ENCODE results near the gene CYP27A1.
"Not testable (repeated sequence)": the region's sequence is repeated elsewhere in the genome, so short reads cannot be mapped to it uniquely, and the experiment has no call there.

CYP27A1 gene

DNA sequence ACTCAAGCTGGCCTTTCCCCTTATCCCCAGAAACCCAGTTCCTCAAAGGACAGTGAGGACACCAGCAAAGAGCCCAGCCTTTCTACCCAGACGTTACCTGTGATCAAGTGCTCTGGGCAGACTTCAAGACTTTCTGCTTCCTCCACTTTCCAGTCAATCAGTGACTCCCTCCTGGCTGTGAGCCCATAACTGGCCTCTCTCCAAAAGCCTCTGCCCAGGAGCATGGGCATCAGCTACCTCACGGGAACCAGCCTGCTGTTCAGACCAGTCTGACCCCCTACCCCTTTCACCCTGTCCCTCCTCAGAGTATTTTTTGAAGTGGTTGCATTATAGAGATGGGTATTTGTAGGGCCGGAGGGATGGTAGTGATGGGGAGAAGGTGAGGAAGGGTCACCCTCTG lies 27.7 kb upstream of the CYP27A1 start:
- TF ChIP-seq POLR2A (IDR thresholded peaks at IDR 0.05; ENCODE audit: low read length) (no peak), GATA1 (IDR thresholded peaks at IDR 0.05; ENCODE audit: low read depth, low read length) (no peak)
- DNase-seq = no peak

DNA sequence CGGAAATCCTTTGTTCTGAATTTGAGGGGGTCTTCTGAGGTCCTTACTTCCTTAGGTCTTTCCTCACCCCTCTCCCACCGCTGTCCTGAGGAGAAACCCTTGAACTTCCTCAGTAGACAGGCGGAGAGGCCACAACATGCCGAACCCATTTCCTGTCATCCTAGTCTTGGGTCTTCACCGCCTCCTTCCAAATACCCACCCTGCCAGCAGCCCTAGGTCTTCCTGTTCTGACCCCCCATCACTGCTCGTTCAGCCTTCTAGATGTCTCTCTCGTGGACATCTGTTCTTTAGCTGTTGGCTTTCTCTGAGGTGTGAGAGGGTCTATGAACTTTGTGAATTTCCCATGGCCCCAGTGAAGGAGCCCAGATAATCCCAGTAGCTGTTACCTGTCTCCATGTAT lies 27.2 kb upstream of the CYP27A1 start:
- DNase-seq = no peak
- TF ChIP-seq GATA1 (IDR thresholded peaks at IDR 0.05; ENCODE audit: low read depth, low read length) (no peak), POLR2A (IDR thresholded peaks at IDR 0.05; ENCODE audit: low read length) (no peak)

DNA sequence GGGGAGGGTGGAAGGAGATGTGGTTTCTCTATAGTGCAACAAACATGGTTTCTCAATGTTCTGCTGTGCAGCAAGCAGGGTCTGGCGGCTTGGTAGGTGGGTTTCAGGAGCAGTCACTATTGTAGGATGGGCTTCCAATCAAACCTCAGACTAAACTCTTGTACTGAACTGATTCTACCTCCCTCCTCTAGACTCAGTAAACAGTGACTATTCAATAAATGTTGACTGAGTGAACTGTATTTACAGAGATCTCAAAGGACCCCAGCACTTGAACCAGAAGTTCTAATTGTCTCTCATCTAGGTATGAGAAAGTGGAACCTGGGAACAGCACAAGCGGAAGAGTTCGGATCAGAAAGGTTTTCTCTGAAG lies 26.8 kb upstream of the CYP27A1 start:
- no peak for DNase-seq
- TF ChIP-seq GATA1 (IDR thresholded peaks at IDR 0.05; ENCODE audit: low read depth, low read length) (no peak), POLR2A (IDR thresholded peaks at IDR 0.05; ENCODE audit: low read length) (no peak)

DNA sequence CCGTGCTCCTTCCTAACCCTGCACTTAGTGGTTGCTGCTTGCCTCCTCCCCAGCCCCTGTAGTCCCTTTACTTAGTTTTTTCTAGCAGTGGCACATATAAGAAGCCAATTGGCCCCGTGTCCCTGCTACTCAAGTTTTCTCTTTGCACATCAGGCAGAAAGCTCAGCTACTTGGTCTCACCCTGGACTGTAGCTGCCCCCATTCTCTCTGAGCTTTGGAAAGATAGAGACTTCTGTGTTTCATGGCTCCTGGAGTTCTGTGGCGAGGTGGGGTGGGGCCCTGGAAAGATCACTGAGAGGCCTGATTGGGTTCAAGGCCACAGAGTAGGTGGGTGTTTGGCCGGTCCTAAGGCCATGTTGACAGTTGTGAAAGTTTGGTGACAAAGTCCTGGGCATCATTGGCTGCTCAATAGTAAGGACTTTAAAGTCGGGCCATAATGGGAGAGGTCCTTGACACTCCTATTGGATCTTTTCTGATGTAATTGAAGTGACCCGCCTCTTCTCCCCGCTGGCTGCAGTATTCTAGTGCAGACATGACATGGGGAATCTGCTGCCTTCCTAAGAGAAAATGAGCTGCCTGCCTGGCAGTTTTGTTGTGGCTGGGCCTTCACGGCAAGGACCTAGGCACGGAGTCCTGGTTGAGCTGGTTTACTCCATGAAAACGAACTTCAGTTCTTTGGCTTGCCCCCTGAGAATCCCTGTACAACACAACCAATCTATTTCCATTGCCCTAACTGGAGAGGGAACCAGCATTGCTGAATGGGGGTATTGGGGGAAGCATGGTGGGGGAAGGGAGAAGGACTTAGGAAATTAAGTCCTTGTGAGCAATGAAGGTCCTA lies 26.2 kb upstream of the CYP27A1 start:
- no peak for DNase-seq
- TF ChIP-seq POLR2A (IDR thresholded peaks at IDR 0.05; ENCODE audit: low read length) = no peak
- TF ChIP-seq GATA1 (IDR thresholded peaks at IDR 0.05; ENCODE audit: low read depth, low read length) = no peak

DNA sequence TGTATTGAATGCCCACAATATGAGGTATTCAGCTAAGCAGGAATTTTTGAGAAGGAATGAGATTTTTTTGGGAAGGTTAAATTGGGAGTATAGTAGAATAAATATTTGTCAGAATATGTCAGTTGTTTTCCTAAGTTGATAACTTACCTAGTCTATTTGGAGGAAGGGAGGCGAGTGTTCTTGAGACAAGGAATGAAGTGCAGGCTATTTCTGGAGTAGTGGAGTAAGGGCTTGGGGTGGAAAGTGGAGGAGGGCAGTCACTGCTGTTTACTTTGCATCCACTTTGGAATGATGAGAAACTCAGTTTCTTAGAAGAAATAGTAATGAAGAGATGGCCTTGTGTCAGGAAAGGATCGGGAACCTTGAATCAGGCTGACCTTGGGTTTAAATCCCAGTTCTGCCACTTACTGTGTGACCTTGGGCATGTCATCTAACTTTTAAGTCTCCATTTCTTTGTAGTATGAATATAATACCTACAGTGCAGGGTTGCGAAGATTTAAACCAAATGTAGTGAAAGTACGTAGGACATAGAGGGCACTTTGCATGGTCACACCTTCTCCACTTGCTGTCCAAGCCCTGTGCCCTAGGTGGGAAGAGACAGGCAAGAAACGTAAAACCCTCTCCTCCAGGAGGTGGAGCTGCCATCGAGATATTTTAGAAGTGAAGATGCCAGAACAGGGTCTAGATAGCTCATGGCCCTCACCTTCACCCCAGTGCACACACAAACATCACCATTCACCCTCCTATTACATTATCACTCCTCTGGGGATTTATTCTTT lies 25.2 kb upstream of the CYP27A1 start:
- TF ChIP-seq POLR2A (IDR thresholded peaks at IDR 0.05; ENCODE audit: low read length) = no peak
- TF ChIP-seq GATA1 (IDR thresholded peaks at IDR 0.05; ENCODE audit: low read depth, low read length) = no peak
- no peak for DNase-seq

DNA sequence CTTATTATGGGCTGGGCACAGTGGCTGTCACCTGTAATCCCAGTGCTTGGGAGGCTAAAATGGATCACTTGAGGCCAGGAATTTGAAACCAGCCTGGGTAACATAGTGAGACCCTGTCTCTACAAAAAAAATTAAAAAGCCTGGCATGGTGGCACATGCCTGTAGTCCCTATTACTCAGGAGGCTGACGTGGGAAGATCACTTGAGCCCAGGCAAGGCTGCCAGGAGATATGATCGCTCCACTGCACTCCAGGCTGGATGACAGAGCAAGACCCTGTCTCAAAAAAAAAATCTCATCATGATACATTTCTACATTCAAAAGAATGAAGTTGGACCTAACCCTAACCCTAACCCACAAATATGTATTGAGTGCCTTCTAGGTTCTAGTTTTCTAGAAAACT lies 20.2 kb upstream of the CYP27A1 start:
- no peak for TF ChIP-seq GATA1 (IDR thresholded peaks at IDR 0.05; ENCODE audit: low read depth, low read length)
- TF ChIP-seq POLR2A (IDR thresholded peaks at IDR 0.05; ENCODE audit: low read length) = no peak
- no peak for DNase-seq

DNA sequence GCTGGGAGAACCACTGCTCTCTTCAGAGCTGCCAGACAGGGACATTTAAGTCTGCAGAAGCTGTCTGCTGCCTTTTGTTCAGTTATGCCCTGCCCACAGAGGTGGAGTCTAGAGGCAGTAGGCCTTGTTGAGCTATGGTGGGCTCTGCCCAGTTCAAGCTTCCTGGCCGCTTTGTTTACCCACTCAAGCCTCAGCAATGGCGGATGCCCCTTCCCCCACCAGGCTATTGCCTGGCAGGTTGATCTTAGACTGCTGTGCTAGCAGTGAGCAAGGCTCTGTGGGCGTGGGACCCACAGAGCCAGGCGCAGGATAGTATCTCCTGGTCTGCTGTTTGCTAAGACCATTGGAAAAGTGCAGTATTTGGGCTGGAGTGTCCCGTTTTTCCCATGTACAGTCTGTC lies 9.2 kb upstream of the CYP27A1 start:
- not testable (repeated sequence) for DNase-seq

DNA sequence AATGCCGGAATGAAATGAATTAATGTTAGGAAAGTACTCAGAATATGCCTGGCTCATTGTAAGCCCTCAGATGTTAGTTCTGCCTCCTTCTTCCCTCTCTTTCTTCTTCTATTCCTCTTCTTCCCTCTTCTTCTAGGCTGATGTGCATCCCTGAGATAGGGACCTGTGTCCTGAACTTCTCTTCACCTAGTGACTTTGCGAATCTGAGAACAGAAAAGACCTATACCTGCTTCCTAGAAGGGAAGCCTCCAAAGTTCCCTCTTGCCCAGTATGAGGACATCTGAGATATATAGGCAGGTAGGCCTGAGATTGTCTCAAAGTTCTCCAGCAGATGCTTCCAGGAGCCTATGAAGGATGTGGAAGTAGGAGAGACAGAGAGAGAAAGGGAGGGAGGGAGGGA lies 8.1 kb upstream of the CYP27A1 start:
- DNase-seq = no peak
- TF ChIP-seq GATA1 (IDR thresholded peaks at IDR 0.05; ENCODE audit: low read depth, low read length) (no peak), POLR2A (IDR thresholded peaks at IDR 0.05; ENCODE audit: low read length) (no peak)

DNA sequence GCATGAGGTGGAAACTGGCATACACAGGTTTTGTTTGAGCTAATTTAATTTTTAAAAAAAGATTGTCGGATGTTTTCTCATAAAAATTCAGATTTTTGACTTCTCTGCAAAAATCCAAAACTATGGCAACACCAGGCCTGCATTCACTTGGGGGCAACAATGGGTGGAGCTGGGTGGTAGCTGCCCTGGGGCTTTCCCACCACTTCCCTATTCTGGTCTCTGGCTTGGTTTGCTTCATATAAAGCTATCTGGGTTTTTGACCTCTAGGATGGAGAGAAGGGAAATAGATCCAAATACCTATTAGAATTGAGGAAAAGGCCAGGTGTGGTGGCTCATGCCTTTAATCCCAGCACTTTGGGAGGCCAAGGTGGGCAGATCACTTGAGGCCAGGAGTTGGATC lies 5.5 kb upstream of the CYP27A1 start:
- no peak for DNase-seq
- TF ChIP-seq GATA1 (IDR thresholded peaks at IDR 0.05; ENCODE audit: low read depth, low read length) (no peak), POLR2A (IDR thresholded peaks at IDR 0.05; ENCODE audit: low read length) (no peak)

DNA sequence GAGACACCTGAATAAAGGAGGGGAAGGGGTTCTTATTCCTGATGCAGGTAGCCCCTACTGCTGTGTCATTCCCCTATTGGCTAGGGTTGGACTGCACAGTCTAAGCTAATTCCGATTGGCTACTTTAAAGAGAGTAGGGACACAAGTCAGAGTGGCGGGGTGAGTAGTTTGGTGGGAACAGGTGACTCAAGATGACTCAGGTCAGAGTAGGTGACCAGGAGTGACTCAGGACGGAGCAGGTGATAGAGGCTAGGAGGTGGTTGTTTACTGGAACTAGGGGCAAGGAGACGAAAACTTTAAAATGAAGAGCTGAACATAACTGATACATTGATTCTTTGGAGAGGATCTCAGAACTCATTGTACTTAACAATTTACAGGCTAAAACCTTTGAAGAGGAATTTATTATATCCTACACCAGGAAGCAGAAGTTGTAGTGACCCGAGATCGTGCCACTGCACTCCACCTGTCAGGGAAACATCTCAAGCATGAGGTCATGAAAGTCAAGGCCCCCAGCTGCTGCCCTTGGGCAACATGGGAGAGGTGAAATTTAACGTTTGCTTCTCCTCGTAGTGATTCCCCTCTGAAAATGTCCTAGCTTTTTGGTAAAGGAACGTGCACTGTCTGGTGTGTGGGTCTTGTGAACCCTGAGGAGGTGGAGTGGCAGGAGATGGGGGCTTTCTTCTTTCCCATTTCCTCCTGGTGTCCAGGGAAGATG lies 4.5 kb upstream of the CYP27A1 start:
- no peak for TF ChIP-seq POLR2A (IDR thresholded peaks at IDR 0.05; ENCODE audit: low read length)
- TF ChIP-seq GATA1 (IDR thresholded peaks at IDR 0.05; ENCODE audit: low read depth, low read length) = no peak
- no peak for DNase-seq

DNA sequence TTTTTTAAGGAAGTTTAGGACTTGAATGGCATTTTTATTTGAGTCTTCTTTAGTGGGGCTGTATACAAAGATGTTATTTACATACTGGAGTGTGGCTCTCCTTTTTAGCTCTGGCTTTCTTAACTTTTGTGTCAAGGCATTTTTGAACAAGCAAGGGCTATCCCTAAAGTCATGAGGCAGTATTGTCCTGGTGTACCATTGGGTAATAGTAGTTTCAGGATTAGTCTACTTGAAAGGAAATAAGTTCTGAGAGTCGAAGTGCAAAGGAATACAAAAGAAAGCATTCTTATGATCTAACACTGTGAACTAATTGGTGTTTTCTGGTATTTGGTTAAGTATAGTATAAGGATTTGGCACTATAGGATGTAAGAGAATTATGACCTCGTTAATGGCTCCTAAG lies 1.9 kb upstream of the CYP27A1 start:
- DNase-seq = no peak
- no peak for TF ChIP-seq GATA1 (IDR thresholded peaks at IDR 0.05; ENCODE audit: low read depth, low read length)
- TF ChIP-seq POLR2A (IDR thresholded peaks at IDR 0.05; ENCODE audit: low read length) = no peak

DNA sequence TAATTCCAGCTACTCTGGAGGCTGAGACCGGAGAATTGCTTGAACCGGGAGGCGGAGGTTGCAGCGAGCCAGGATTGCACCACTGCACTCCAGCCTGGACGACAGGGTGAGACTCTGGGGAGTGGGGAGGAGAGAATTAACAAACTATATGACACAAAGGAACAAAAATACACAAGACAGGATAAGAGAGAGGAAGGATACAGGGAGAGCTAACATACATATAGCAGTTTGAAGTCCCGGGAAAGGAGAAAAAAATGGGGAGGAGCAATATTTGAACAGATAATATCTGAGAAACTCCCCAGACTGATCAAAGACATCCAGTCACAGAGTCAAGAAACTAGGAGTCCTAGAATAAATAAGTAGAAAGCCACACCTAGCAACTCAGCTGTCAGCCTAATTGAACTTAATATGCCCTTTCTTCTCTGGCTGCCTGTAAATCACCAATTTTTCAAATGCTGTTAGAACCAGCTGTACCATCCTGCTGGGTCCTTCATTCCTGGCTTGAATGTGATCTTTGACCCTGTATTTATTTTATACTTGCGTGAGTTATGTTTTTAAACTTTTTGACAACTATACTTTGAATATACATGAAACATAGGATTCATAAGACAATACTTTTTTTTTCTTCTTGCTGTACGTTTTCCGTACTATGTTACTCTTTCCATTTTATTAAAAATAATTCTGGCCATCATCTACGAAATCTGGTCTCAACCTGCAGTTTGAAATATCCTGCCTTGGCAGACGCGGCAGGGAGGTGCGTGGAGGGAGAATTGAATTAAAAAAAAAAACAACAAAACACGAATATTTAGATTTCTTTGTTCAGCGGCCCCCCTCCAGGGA lies 876 bp upstream of the CYP27A1 start:
- no peak for TF ChIP-seq GATA1 (IDR thresholded peaks at IDR 0.05; ENCODE audit: low read depth, low read length)
- TF ChIP-seq POLR2A (IDR thresholded peaks at IDR 0.05; ENCODE audit: low read length) = no peak
- no peak for DNase-seq

DNA sequence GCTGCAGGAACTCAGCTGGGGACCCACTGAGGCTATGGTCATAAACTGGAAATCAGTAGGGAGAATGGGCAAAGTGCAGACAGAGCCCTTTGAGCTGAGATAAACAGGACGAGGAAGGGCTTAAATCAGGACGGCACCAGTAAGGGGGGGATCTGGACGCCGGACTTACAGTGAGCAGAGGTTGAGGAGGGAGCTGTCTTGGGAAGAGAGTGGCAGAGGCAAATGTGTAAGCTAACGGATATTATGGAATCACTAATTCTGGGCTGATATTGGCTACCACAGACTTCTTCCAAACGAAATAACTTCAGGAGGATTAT lies 539 bp downstream of the CYP27A1 start:
- TF ChIP-seq GATA1 (IDR thresholded peaks at IDR 0.05; ENCODE audit: low read depth, low read length) = no peak
- TF ChIP-seq POLR2A (IDR thresholded peaks at IDR 0.05; ENCODE audit: low read length) = no peak

DNA sequence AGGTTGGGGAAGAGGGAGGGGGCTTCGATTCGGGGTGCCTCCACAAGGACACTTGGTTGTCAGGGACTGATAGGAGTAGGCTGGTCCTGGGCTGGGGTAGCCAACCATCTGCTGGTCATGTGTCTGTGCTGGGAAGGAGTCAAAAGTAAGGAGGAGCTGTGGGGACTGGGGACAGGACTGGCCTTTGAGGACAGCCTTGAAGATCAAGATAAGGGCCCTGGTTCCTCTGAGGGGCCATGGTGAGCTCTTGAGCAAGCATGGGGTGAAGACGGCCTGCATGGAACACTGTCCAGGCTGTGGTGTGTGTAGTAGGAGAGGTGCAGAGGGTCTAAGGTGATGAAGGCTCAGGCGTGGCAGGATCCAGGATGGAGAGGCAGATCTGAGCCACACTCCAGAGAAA lies 1.7 kb downstream of the CYP27A1 start:
- no peak for DNase-seq
- TF ChIP-seq GATA1 (IDR thresholded peaks at IDR 0.05; ENCODE audit: low read depth, low read length) = no peak
- TF ChIP-seq POLR2A (IDR thresholded peaks at IDR 0.05; ENCODE audit: low read length) = no peak

More for the DNA sequence above, 539 bp downstream of the CYP27A1 start:
- no peak for DNase-seq

Measured in erythroblast (primary cell).